HG02759 (cell line): ENCODE data around the gene TANC1.
"Not testable (repeated sequence)": the region's sequence is repeated elsewhere in the genome, so short reads cannot be mapped to it uniquely, and the experiment has no call there.

ENCODE experiments used
- ATAC-seq: cut with Tn5 transposase; IDR thresholded peaks from one replicate; pipeline ENCODE4 v1.9.1; 2021; ENCODE audit warnings: mild to moderate bottlenecking, moderate library complexity; ENCODE audit not compliant: unreplicated experiment

The TANC1 gene

GRCh38 chr2:159134979-159135378 lies 166.5 kb downstream of the TANC1 start:
- no peak for ATAC-seq

- ATAC-seq: no peak
Observed at GRCh38 chr2:159136391-159136790, 168.0 kb downstream of the TANC1 start.

GRCh38 chr2:159137511-159138241 lies 169.2 kb downstream of the TANC1 start:
- no peak for ATAC-seq

DNA sequence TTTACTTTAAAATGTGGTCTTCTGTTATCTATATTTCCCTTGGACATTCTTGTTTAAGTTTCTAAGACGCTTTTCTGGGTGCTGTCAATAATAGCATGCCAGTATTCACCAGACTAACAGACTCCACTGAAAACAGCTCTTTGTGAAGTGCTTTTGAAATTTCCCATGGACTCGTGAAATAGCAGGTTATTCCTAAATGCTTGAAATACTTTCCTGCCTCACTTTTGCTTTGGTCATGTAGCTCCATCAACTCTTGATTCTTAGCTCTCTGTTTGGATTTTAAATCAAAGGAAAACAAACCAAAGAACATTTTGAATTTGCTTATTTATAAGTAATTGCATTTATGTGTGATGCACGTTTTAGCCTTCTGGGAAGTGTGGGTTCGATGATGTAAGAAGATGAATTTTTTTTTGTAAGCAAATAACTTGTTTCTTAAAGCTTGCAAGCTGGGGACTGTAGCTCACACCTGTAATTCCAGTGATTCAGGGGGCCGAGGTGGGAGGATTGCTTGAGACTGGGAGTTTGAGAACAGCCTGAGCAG lies 170.3 kb downstream of the TANC1 start:
- ATAC-seq: no peak

DNA sequence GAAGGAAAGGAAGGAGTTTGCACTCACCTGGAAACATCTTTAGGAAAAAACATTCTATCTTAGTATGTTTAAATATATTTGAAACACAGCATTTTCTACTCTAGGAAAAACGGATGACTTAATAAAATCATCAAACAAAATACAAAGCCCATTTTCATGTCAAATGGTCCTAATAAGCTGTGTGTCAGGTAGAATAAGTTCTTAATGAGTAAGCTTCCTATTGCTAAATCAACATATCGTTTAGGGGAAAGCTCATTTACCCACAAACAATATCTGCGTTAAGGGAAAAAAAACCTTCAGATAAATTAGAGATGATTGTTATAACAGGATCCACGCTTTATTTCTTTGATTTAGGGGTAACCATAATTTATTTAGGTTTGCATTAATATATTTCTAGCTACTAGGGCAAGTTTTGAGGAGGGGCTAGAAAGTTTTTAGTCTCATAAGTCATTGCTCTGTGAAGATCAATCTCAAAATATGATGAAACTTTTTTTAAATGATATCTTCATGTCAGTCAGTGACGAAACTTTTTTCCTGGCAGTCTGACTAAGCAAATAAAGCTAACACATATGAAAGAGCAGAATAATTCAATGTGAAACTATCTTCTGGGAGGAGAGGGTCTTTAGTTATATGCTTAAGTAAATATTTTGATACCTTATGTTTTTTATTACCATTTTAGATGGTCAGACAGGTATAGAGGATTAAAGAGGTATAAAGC lies 170.9 kb downstream of the TANC1 start:
- no peak for ATAC-seq

DNA sequence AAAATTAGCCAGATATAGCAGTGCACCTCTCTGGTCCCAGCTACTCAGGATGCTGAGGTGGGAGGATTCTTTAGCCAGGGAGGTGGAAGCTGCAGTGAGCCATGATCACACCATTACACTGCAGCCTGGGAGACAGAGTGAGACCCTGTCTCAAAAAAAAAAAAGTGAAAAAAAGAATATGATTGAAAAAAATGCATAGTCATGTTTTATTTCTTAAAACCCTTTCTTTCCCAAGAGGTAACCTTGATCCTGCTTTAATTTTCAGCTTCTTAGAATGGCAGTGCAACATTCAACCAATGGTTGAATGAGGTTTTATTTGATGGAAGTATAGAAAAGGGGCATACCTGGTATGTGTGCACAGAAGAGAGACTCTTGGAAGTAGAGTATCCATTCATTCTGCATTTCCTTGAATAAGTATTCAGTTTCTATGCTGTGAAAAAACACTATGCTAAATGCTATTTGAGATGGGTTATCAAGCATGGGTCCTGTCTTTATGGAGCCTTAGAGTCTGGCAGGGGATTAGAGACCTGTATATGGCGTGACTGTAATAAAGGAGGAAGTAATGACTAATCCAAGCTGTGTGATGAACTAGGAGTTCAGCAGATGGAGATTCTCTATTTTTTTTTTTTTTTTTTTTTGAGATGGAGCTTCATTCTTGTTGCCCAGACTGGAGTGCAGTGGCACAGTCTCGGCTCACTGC lies 171.8 kb downstream of the TANC1 start:
- no peak for ATAC-seq

DNA sequence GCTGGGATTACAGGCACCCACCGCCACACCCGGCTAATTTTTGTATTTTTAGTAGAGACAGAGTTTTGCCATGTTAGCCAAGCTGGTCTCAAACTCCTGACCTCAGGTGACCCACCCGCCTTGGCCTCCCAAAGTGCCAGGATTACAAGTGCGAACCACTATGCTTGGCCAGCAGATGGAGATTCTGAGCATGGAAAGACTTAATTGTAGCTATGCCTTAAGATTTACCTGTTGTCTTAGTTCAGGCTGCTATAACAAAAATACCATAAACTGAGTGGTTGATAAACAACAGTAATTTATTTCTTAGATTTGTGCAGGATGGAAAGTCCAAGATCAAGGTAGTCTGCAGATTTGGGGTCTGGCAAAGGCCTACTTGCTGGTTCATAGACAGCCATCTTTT lies 172.4 kb downstream of the TANC1 start:
- not testable (repeated sequence) for ATAC-seq

GRCh38 chr2:159144776-159145614 lies 176.6 kb downstream of the TANC1 start:
- no peak for ATAC-seq

GRCh38 chr2:159145745-159146354 lies 177.4 kb downstream of the TANC1 start:
- ATAC-seq: no peak

DNA sequence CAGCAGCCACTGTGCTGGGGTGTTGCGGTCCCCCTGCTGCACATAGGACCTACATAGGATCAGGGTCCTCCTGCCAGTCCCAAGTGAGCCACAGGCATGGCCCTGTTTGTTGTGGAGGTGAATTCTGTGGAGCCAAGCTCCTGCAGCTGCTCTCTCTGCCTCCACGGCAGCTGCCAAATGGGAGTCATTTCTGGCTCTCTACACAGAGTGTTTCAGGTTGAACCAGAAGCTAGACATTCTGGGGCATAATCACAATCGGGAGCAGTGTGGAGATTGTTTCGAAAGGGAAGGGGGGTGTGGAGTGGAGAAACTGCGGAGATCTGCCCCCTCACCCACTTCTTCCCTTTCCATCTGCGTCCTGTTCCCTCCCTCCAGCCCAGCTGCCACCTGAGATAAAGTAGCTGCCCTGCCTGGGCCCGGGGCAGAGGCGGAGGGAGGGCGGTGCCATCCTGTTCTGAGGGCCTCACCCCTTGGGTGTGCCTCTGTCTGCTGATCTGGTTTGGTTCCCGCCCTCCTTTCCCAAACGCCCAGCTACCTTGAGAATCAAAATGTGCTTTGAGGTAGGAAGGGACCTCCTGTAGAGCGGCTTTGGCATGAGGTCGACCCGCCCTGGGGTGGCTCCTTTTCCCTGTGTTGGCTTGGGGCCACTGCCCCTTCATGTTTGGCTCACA lies 178.7 kb downstream of the TANC1 start:
- no peak for ATAC-seq

GRCh38 chr2:159147690-159148089 lies 179.2 kb downstream of the TANC1 start:
- no peak for ATAC-seq

DNA sequence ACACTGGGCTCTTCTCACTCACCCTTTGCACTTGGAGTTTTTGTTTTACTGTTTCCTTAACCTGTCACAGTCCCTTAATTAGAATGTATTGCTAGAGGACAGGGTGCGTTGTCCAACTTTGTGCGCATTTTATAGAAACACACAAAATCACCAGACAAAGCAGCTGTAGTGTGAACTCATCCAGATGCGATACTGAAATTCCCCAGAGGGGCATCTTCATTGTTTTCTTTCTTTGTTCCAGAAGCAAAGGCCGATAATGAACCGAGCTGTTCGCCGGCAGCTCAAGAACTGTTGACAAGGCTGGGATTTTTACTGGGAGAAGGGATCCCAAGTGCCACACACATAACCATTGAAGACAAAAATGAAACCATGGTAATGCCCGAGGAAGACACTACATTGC lies 180.5 kb downstream of the TANC1 start:
- no peak for ATAC-seq

DNA sequence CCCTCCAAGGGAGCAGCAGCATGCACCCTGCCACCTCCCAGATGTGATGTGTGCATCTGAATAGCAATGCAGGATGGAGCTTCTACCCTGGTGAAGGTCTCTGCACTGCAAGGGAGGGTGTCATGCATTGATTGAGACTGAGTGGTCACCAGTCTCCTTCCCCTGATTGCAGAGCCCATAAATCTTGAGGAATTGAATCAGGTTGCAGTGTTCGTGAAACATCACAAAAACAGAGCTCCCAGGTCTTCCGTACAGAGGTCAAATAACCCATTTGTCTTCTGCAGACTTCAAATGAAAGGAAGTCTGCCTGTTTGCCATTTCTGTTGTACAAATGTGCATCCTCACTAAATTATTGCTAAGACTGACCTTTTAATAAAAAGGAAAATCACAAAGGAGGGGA lies 181.3 kb downstream of the TANC1 start:
- ATAC-seq: no peak

DNA sequence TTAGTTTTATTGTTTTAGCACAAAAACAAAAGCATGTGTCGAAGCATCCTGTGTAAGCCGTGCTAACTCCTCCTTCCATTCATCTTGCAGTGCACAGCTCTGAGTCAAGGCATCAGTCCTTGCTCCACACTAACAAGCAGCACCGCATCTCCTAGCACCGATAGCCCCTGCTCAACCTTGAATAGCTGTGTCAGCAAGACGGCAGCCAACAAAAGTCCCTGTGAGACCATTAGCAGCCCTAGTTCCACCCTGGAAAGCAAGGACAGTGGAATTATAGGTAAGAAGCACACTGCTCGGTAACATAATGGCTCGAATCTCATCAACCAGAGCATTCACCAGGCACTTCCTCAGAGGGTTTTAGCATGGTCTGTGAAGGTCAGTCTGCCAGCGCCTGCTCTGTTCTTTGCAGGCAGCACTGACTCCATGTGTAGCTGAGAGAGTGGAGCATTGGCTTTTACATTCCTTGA lies 181.9 kb downstream of the TANC1 start:
- ATAC-seq: no peak

GRCh38 chr2:159151198-159152127 lies 183.0 kb downstream of the TANC1 start:
- no peak for ATAC-seq

DNA sequence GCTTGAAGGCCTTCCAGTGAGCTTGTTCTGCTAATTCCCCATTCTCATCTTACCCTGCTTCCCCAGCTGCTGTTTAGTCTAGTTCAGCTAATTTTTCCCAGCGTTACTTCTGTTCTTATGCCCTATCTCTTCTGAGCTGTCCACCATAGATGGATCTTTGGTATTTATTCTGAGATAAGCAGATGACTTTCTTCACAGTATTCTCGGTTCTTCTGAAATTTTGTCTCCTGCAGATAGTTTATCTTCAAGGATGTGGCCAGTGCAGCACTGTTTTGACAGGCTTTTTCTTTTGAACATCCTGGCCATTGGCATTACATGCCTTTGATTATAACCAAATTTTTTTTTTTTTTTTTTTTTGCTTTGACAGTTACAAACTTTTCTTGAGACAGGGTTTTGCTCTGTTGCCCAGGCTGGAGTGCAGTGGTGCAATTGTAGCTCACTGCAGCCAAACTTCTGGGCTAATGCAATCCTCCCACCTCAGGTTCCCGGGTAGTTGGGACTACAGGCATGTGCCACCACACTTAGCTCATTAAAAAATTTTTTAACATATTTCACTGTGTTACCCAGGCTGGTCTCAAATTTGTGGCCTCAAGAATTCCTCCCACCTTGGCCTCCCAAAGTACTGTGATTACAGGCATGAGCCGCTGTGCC lies 183.8 kb downstream of the TANC1 start:
- no peak for ATAC-seq

DNA sequence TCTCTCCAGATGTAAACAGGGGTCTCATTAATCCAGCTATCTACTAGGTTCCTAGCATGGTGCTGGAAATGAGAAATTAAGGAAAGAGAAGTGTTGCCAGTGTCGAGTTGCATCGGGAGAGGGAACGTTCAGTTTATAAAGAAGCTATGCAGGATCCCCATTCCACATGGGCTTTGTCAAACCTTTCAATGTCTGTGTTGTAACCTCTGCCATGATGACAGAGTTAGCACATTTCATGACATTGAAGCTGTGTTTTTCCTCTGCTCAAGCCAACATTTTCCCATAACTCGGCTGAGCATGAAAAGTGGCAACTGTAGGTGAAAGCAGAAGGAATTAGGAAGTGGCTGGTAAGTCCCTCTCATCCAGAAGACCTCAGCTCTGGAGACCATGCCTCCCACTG lies 184.6 kb downstream of the TANC1 start:
- no peak for ATAC-seq

- no peak for ATAC-seq
Observed at GRCh38 chr2:159153463-159153862, 185.0 kb downstream of the TANC1 start.
